SK-N-MC (cell line): ENCODE results near the gene SPINDOC.
"Not testable (repeated sequence)": the region's sequence is repeated elsewhere in the genome, so short reads cannot be mapped to it uniquely, and the experiment has no call there.

Source experiments
- DNase-seq: peaks from one replicate; pipeline ENCODE4 v3.0.0-alpha.2; 2011; ENCODE audit warnings: low read depth, low spot score
- H3K27ac ChIP-seq: fragments of 200-600 bp; sonication (generic); 2 replicates; pipeline ENCODE4 v1.5.1; 2016; ENCODE audit warnings: mixed run types
- H3K36me3 ChIP-seq: fragments of 200-600 bp; sonication (generic); 2 replicates; pipeline ENCODE4 v1.6.1; 2017; ENCODE audit warnings: antibody characterized with exemption, low read length, mixed read lengths; ENCODE audit not compliant: insufficient read depth
- H3K4me3 ChIP-seq: fragments of 200-600 bp; sonication (generic); 2 replicates; pipeline ENCODE4 v1.5.1; 2016
- H3K9ac ChIP-seq: fragments of 200-600 bp; sonication (generic); 2 replicates; pipeline ENCODE4 v1.8.0; 2017; ENCODE audit warnings: mixed run types, mixed read lengths; ENCODE audit not compliant: insufficient read length
- H3K9me3 ChIP-seq: fragments of 200-600 bp; sonication (generic); 2 replicates; pipeline ENCODE4 v1.6.1; 2017; ENCODE audit warnings: low read depth, mild to moderate bottlenecking, antibody characterized with exemption, low read length, moderate library complexity, mixed read lengths
- EZH2 ChIP-seq: fragments of 200-600 bp; sonication (generic); IDR thresholded peaks from one replicate; pipeline ENCODE4 v1.6.1; 2017; ENCODE audit warnings: antibody characterized with exemption
- FOXP2 ChIP-seq: optimal IDR thresholded peaks from 2 replicates; pipeline ENCODE3; 2011; ENCODE audit warnings: mild to moderate bottlenecking, moderate library complexity; ENCODE audit not compliant: insufficient read depth; ENCODE audit errors: extremely low read length, control extremely low read depth
- POLR2AphosphoS5 ChIP-seq: IDR thresholded peaks from 2 replicates; pipeline ENCODE4 v1.6.1; 2012; ENCODE audit warnings: mild to moderate bottlenecking, low read depth, low read length, borderline replicate concordance

SPINDOC gene

GRCh38 chr11:63849691-63850090 lies 36.4 kb downstream of the SPINDOC start:
- Histone ChIP-seq H3K9me3 (no peaks in the 10 kb centered on the region), H3K36me3 (peaks cover 7% of the 10 kb centered on the region; the same call in 1 of the 2 replicates), H3K4me3 (no peak overlapping the region), H3K27ac (no peak overlapping the region), H3K9ac (no peak overlapping the region)
- no peak for DNase-seq
- TF ChIP-seq POLR2AphosphoS5 (no peak), EZH2 (no peak), FOXP2 (no peak)

DNA sequence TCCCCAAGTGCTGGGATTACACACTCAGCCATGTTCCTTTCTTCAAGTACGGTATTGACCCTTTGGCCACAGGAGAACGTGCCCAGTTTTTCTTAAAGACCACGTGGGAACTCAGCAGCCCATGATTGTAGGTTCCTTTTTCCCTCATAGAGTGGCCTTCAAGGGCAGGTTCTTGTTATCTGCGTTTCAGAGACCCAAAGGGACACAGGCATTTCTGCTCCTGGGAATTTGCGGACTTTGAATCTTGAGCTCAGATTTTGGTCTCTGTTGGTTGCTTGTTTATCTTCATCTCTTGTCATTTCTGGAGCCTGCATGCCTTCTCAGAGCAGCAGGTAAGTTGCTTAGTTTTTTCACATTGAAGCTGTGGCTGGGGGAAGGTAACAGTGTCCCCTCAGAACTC lies 37.7 kb downstream of the SPINDOC start:
- H3K9ac ChIP-seq: no peak overlapping the region
- H3K4me3 ChIP-seq: no peak overlapping the region
- 0 out of 2 replicates have a peak, but pooled peaks cover 7% of the 10 kb centered on the region for H3K9me3 ChIP-seq
- peaks cover 17% of the 10 kb centered on the region; the same call in 1 of the 2 replicates for H3K36me3 ChIP-seq
- no peak for DNase-seq
- TF ChIP-seq FOXP2 (no peak), POLR2AphosphoS5 (no peak), EZH2 (no peak)
- H3K27ac ChIP-seq: no peak overlapping the region

- H3K36me3 ChIP-seq: peaks cover 17% of the 10 kb centered on the region; the same call in 1 of the 2 replicates
- TF ChIP-seq EZH2 (no peak), POLR2AphosphoS5 (no peak), FOXP2 (no peak)
- H3K27ac ChIP-seq: peak overlapping the region; percentile 19; the same call in 1 of the 2 replicates
- DNase-seq: no peak
- no peak overlapping the region for H3K9ac ChIP-seq
- no peak overlapping the region for H3K4me3 ChIP-seq
- H3K9me3 ChIP-seq: 0 out of 2 replicates have a peak, but pooled peaks cover 7% of the 10 kb centered on the region
Observed at GRCh38 chr11:63851364-63851763, 38.1 kb downstream of the SPINDOC start.

GRCh38 chr11:63853476-63853875 lies 40.2 kb downstream of the SPINDOC start:
- Histone ChIP-seq H3K9me3 (0 out of 2 replicates have a peak, but pooled peaks cover 7% of the 10 kb centered on the region), H3K36me3 (peaks cover 17% of the 10 kb centered on the region; the same call in 1 of the 2 replicates), H3K4me3 (peak overlapping the region; percentile 33; the same call in 1 of the 2 replicates), H3K27ac (peak overlapping the region; percentile 79; the same call in 1 of the 2 replicates), H3K9ac (no peak overlapping the region)
- TF ChIP-seq POLR2AphosphoS5 (no peak; the same call in 1 of the 2 replicates), EZH2 (no peak), FOXP2 (no peak)
- DNase-seq: no peak

DNA sequence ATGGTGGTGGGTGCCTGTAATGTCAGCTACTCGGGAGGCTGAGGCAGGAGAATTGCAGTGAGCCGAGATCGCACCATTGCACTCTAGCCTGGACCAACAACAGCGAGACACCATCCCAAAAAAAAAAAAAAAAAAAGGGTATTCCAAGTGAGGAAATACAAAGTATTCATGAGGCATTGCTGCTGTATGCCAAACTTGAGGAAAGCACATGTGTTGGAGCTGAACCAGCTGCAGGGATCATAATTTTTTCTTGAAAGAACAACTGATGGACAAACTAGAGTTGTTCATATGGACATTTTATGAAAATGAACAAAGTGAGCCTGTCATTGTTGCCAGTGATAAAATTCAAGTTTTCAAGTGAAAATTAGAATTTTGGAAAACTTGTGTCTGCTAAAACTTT lies 41.4 kb downstream of the SPINDOC start:
- no peak for TF ChIP-seq EZH2
- TF ChIP-seq POLR2AphosphoS5: no peak
- no peak for TF ChIP-seq FOXP2
- no peak for DNase-seq
- Histone ChIP-seq H3K9ac (no peak overlapping the region), H3K36me3 (peaks cover 17% of the 10 kb centered on the region; the same call in 1 of the 2 replicates), H3K27ac (no peak overlapping the region), H3K9me3 (0 out of 2 replicates have a peak, but pooled peaks cover 7% of the 10 kb centered on the region), H3K4me3 (no peak overlapping the region)

DNA sequence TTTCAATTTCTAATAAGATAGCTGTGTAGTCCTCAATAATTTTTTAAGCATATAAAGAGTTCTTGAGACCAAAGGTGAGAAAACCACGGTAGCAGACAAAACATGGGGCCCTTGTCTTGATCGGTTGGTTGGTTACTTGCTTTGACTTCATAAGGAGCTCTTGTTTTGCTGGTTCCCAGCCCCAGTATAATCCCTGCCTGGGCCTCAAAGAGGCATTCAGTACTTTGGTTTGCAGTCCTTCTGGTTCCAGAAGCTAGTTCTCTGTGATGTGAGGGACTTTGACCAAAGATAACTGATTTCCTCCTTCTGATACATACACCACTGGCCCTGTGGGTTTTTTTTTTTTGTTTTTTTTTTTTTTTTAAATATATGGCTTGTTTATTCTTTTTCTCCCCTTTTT lies 42.7 kb downstream of the SPINDOC start:
- peaks cover 17% of the 10 kb centered on the region; the same call in 1 of the 2 replicates for H3K36me3 ChIP-seq
- peak overlapping the region; percentile 49; the same call in 1 of the 2 replicates for H3K27ac ChIP-seq
- no peak overlapping the region for H3K4me3 ChIP-seq
- DNase-seq: no peak
- TF ChIP-seq POLR2AphosphoS5 (no peak), EZH2 (no peak), FOXP2 (no peak)
- 0 out of 2 replicates have a peak, but pooled peaks cover 7% of the 10 kb centered on the region for H3K9me3 ChIP-seq
- no peak overlapping the region for H3K9ac ChIP-seq

DNA sequence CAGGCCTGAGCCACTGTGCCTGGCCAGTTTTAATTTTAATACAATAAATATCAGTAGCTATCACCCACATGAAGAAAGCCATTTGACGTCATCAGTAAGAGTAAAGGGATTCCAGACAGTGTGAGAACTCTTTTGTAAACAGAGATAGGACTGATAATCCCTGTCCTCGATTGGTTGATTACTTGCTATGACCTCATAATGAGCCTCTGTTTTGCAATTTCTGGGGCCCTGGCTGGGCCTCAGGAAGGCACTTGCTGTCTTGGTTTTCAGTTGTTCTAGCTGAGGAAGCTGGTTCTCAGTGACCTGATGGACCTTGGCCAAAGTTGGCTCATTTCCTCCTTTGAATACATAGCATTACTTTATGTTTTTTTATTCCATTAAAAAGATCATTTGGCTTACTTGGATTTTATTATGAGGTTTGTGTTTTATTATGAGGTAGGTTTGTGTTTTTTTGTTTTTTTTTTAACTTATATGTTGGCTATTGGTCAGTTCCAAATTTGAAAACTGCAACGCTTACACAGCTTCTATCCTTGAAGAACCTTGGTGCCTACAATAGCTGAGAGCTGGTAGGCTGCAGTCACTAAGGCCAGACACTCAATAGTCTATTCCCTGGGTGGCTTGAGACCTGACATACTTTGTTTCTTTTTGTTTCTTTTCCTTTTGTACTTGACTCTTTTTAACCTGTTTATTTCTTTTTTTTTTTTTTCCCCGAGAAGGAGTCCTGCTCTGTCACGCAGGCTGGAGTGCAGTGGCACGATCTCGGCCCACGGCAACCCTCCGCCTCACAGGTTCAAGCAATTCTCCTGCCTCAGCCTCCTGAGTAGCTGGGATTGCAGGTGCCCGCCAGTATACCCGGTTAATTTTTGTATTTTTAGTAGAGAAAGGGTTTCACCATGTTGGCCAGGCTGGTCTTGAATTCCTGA lies 45.6 kb downstream of the SPINDOC start:
- DNase-seq: no peak
- peak overlapping the region; percentile 42; the same call in 1 of the 2 replicates for H3K27ac ChIP-seq
- H3K9me3 ChIP-seq: 0 out of 2 replicates have a peak, but pooled peaks cover 7% of the 10 kb centered on the region
- H3K4me3 ChIP-seq: no peak overlapping the region
- H3K9ac ChIP-seq: no peak overlapping the region
- TF ChIP-seq FOXP2: no peak
- no peak for TF ChIP-seq EZH2
- H3K36me3 ChIP-seq: peaks cover 17% of the 10 kb centered on the region; the same call in 1 of the 2 replicates

DNA sequence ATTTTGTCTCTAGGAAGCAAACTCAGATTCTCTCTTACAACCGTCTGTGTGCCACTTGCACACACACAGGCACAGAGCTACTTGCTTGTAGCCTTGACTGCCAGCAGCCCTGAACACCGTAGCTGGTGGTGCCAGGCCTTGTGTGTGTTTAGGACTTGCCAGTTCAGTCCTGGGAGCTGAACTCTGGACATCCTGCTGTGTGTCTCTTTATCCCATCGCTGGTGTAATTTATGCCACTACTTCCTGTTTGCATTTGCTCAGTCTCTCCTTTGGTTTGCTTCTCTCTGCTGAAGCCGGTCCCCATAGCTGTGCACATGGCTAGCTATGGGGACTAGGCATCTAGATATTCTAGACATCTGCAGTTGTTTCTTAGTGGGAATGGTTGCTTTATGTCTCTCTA lies 49.7 kb downstream of the SPINDOC start:
- Histone ChIP-seq H3K27ac (peak overlapping the region; percentile 85), H3K4me3 (peak overlapping the region; percentile 51; the same call in 1 of the 2 replicates), H3K9me3 (no peaks in the 10 kb centered on the region), H3K9ac (peak overlapping the region; percentile 25), H3K36me3 (0 out of 2 replicates have a peak, but pooled peaks cover 5% of the 10 kb centered on the region)
- no peak for TF ChIP-seq POLR2AphosphoS5
- no peak for TF ChIP-seq EZH2
- no peak for TF ChIP-seq FOXP2
- no peak for DNase-seq

GRCh38 chr11:63863620-63864019 lies 50.4 kb downstream of the SPINDOC start:
- not testable (repeated sequence) for H3K36me3 ChIP-seq, H3K27ac ChIP-seq

More at GRCh38 chr11:63863620-63864019, 50.4 kb downstream of the SPINDOC start:
- H3K9ac ChIP-seq, H3K9me3 ChIP-seq, H3K4me3 ChIP-seq, DNase-seq: not testable (repeated sequence)
